Measurements from ENCODE around the gene ADIPOQ. TPM values are rescaled to one million over a fixed set of nuclear protein-coding genes. Genes with fewer than 3 reads are reported as not detected.

Gene ADIPOQ
- total RNA-seq, 4 donors from 2014 or later, result 0.23 to 34.5 (median 0.57) TPM

DNA sequence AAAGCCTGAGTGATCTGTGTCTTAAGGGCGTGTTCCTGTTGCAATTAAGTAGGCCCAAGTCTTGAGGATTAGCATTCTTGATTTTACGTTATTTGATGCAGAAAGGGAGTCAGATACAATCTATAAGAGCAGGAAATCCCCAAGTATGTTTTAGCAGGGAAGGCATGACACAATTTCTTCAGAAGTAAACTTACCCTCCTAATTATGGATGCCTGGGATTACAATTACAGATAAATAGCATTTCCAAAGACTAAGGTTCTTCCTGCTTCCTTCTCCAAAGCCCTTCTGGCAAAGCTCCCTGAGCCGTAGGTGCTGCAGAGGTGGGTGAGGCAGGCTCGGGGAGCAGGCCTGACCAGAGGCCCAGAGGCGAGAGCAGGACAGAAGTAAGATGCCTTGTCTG lies 52.9 kb downstream of the ADIPOQ start:
- Histone ChIP-seq H3K9me3 (no peaks in the 10 kb centered on the region), H3K27ac (no peak overlapping the region), H3K27me3 (peaks cover 8% of the 10 kb centered on the region), H3K36me3 (no peaks in the 10 kb centered on the region), H3K4me3 (no peak overlapping the region), H3K4me1 (no peaks in the 10 kb centered on the region)
- ATAC-seq, result no peak
- TF ChIP-seq EP300 (IDR thresholded peaks at IDR 0.05), result no peak
- no peak for TF ChIP-seq POLR2AphosphoS5 (IDR thresholded peaks at IDR 0.05)
- no peak for TF ChIP-seq CTCF (IDR thresholded peaks at IDR 0.05)
- TF ChIP-seq POLR2A (IDR thresholded peaks at IDR 0.05), result no peak
- WGBS, 2 donors (ENCODE audit: low coverage in 1 of 2), result 92 to 95% methylated on average over 2 of the region's 5 CpGs

GRCh38 chr3:186896006-186896405 lies 53.5 kb downstream of the ADIPOQ start:
- no peak overlapping the region for H3K4me3 ChIP-seq
- TF ChIP-seq POLR2AphosphoS5 (IDR thresholded peaks at IDR 0.05), result no peak
- no peak for TF ChIP-seq EP300 (IDR thresholded peaks at IDR 0.05)
- no peak for TF ChIP-seq CTCF (IDR thresholded peaks at IDR 0.05)
- no peak for TF ChIP-seq POLR2A (IDR thresholded peaks at IDR 0.05)
- ATAC-seq, result no peak
- no peak overlapping the region for H3K27ac ChIP-seq
- H3K9me3 ChIP-seq, result no peaks in the 10 kb centered on the region
- H3K27me3 ChIP-seq, result peaks cover 5% of the 10 kb centered on the region
- H3K36me3 ChIP-seq, result no peaks in the 10 kb centered on the region
- 74 to 75% methylated on average over 1 to 2 of the region's 4 CpGs for WGBS, 2 donors (ENCODE audit: low coverage in 1 of 2)
- no peaks in the 10 kb centered on the region for H3K4me1 ChIP-seq

DNA sequence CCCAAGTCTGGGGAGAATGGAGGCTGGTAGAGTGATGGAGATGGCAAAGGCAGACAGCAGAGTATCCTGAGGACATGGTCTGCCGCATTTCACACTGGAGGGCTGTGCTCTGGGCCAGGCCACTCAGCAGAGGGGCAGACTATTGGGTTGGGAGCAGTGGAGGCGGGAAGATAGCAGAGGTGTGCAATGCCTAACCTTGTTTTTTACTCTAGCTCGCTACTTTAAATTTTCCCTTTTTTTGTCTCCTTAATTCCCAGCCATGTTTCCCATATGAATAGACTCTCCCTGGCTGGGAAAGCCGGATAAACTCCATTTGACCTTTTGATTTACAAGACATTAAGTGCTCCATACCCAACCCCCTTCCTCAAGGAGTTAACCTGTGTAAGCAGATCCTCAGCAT lies 54.4 kb downstream of the ADIPOQ start:
- 17 to 60% methylated on average over 2 to 4 of the region's 4 CpGs for WGBS, 2 donors (ENCODE audit: low coverage in 1 of 2)
- TF ChIP-seq POLR2AphosphoS5 (IDR thresholded peaks at IDR 0.05), result no peak
- TF ChIP-seq POLR2A (IDR thresholded peaks at IDR 0.05), result no peak
- TF ChIP-seq EP300 (IDR thresholded peaks at IDR 0.05), result no peak
- no peak for TF ChIP-seq CTCF (IDR thresholded peaks at IDR 0.05)

GRCh38 chr3:186901135-186901734 lies 58.7 kb downstream of the ADIPOQ start:
- 46 to 61% methylated on average over 1 of the region's 1 CpG for WGBS, 2 donors (ENCODE audit: low coverage in 1 of 2)
- Histone ChIP-seq H3K27me3 (no peaks in the 10 kb centered on the region), H3K27ac (no peak overlapping the region), H3K9me3 (no peaks in the 10 kb centered on the region), H3K4me1 (no peaks in the 10 kb centered on the region), H3K4me3 (no peak overlapping the region), H3K36me3 (no peaks in the 10 kb centered on the region)
- no peak for ATAC-seq
- TF ChIP-seq POLR2A (IDR thresholded peaks at IDR 0.05) (no peak), CTCF (IDR thresholded peaks at IDR 0.05) (no peak), EP300 (IDR thresholded peaks at IDR 0.05) (no peak), POLR2AphosphoS5 (IDR thresholded peaks at IDR 0.05) (no peak)

More for the DNA sequence above, 54.4 kb downstream of the ADIPOQ start:
- H3K27me3 ChIP-seq, result no peaks in the 10 kb centered on the region
- no peaks in the 10 kb centered on the region for H3K36me3 ChIP-seq
- no peak for ATAC-seq
- H3K4me3 ChIP-seq, result no peak overlapping the region
- no peaks in the 10 kb centered on the region for H3K4me1 ChIP-seq
- H3K9me3 ChIP-seq, result no peaks in the 10 kb centered on the region
- H3K27ac ChIP-seq, result no peak overlapping the region

GRCh38 chr3:186902154-186902553 lies 59.6 kb downstream of the ADIPOQ start:
- no peak for ATAC-seq
- no peak for TF ChIP-seq EP300 (IDR thresholded peaks at IDR 0.05)
- TF ChIP-seq POLR2AphosphoS5 (IDR thresholded peaks at IDR 0.05), result no peak
- TF ChIP-seq CTCF (IDR thresholded peaks at IDR 0.05), result no peak
- no peak for TF ChIP-seq POLR2A (IDR thresholded peaks at IDR 0.05)
- H3K36me3 ChIP-seq, result no peaks in the 10 kb centered on the region
- no peak overlapping the region for H3K4me3 ChIP-seq
- H3K27ac ChIP-seq, result no peak overlapping the region
- 45 to 69% methylated on average over 1 to 3 of the region's 3 CpGs for WGBS, 2 donors (ENCODE audit: low coverage in 1 of 2)
- H3K4me1 ChIP-seq, result no peaks in the 10 kb centered on the region
- H3K27me3 ChIP-seq, result no peaks in the 10 kb centered on the region
- H3K9me3 ChIP-seq, result no peaks in the 10 kb centered on the region
